Raji (cell line): ENCODE data around the gene NT5M.

Experiments
- POLR2A ChIP-seq: IDR thresholded peaks from 2 replicates; pipeline ENCODE4 v1.6.1; 2011; ENCODE audit warnings: low read depth, low read length, control low read depth; ENCODE audit not compliant: insufficient read depth

Gene NT5M

DNA sequence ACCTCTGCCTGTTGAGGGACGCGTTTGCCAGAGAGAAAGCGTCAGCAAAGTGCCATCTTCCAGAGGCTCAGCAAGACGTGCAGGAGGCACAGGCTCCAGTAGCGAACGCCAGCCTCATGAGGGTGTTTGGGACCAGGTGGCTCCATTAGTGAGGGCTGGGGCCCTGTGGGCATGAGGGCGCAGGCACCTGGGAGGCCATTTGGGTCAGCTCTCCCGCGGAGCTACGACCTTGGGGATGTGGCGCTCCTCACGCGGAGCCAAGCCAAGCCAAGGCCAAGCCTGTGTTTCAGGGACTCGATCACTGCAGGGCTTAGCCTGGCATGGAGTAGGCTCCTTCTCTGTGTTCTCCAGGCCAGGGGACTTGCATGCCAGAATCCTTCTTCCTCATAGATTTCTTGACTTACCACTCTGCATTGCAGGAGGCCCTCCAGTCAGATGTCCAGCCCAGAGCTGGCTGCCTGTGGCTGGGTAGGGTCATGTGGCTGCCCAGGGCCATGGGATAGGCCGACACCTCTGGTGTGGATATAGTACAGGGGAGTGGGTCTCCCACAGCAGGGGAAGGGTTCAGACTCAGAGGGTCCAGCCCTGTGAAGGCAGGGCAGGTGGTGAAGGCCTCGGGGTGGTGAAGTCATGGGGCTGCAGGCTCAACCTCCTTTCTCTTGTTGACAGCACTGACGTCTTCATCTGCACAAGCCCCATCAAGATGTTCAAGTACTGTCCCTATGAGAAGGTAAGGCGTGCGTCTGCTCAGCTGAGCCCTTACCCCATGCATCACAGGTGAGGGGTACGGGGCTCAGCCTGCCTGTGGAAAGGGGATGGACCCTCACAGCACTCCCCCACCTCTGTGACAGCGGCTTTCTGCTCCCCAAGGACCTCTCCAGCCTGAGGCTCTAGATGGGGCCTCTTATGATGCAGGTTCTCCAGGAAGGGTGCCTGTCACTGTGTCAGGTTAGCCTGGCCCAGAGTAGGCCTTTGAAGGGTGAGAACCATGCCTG is 19.6 kb downstream of the NT5M start:
- TF ChIP-seq POLR2A: no peak

DNA sequence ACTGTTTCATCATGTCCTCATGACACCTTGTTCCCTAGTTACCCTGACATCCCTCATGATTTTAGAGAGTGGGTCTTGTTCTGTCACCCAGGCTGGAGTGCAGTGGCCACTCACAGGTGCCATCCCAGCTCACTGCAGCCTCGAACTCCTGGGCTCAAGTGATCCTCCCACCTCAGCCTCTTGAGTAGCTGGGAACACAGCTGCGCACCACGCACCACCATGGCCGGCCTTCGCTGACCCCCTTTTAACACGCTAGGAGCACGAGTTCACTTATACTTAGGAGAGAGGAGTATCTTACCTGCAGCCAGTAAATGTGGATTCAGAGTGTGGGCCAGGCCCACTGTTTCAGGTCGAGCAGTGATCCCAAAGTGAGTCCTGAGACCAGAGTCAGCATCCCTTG is 21.4 kb downstream of the NT5M start:
- no peak for TF ChIP-seq POLR2A

DNA sequence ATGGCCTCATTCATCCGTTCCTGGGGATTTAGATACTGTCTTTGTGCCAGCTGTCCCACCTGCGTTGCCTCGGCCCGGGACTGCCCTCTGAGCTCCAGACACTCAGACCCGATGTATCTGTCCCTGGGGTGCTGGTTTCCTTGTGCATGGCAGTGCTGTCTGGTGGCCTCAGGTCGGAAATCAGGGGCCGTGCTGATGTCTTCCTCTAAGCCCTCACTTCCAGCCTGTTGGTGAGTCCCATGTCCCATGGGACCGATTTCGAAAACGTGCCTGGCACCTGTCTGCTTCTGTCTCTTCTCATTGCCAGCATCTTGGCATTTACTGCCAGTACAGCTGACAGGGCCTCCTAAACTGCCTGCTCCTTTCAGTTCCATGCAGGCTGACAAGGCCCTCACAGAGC is 22.1 kb downstream of the NT5M start:
- no peak for TF ChIP-seq POLR2A

DNA sequence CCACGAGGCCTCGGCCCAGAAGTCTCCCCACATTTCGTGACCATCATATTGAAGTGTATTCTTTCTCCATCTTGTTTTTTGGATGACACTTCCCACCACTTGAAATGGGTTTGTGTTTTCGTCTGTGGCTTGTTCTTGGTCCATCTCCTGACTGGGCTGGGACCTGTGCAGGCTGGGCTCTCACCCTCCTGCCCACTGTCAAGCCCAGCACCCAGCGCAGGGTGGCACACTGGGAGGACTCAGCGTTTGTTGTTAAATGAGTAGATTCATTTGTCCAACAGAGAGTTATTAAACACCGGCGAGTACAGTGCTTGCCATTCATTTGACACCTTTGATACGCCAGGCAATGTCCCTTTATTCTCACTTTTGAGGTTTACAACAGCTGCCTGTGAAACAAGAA is 22.6 kb downstream of the NT5M start:
- no peak for TF ChIP-seq POLR2A

DNA sequence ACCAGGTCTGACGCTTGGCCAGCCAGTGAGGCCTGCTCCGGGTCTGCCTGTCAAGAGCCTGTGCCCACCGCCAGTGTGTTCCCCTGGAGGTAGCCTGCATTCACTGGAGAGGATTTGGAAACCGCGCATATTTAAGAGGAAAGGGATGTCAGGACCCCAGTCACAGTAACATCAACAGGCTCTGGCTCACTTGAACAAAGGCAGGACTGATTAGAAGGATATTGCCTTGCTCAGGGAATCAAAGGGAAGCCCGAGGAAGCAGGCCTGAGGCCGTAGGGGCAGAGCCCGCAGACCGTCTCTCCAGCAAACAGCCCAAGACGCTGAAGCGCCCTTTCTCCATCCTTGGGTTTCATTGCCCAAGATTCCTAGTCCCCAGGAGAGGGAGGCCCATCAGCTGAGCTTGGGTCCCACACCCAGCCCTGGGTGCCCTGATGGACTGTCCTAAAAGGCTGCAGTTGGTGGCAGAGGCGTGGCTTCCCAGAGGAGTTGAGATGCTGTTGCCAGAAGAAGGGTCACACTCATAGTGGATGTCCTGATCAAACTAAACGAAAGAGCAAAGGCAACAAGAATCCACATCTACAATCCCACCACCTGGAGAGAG is 23.2 kb downstream of the NT5M start:
- no peak for TF ChIP-seq POLR2A

DNA sequence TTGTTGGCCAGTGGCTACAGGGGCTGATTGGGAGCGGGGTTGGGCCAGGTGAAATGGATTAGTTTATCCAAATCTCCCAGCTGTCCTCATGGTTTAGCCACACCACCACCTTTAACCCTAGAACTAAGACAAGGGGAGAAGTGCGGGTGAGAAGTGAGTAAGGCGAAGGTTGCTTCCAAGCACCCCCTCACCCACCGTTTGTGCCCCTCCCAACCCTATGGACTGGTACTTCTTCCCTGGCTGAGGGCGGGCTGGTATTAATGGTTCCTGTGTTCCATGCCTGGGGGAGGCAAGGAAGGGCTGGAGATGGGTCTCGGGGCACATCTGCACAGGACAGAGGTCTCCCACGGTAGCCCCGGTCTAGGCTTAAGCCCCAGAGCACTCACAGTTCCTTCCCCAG is 25.1 kb downstream of the NT5M start:
- TF ChIP-seq POLR2A: no peak

DNA sequence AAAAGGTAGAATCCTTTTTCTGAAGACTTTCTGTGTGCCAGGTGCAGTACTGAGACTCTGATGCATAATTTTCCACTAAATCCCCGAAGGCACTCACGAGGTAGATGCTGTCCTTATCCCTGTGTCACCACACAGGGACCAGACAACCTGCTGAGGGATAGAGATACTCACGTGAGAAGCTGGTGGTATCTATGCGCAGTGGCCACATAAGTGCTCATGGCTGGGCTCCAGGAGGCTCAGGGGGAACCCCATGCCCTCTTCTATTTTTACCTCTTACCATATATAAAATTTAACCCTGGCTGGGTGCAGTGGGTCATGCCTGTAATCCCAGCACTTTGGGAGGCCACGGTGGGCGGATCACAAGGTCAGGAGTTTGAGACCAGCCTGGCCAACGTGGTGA is 38.3 kb downstream of the NT5M start:
- no peak for TF ChIP-seq POLR2A

DNA sequence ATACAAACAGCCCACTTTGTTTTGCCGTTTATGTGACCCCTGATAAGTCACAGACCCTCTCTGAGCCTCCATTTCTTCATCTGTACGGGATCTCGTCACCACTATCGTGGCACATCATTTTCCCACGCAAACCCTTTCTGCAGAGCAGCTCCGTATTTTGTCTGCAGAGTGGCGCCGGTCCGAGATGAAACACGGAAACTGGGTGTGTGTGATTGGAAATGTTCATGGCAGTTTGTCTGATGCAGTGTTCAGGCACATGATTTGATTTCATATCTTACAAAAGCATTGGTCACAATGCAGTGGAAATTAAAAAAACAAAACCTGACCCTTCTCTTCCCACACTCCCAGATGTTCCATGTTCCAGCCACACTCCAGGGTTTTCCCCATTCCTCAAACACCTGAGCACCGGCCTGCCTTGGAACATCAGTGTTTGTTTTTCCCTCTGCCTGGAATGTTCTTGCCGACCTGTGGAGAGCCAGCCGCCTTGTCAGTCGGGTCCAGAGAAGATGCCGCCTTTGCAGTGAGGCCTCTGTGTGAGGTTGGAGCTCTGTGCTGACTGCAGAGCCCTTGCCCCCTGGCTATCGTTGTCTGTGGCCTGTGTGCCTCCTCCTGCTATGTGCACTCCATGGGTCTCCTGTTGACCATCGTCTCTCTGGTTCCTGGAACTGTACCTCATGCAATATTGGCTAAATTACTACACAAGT is 39.2 kb downstream of the NT5M start:
- no peak for TF ChIP-seq POLR2A

DNA sequence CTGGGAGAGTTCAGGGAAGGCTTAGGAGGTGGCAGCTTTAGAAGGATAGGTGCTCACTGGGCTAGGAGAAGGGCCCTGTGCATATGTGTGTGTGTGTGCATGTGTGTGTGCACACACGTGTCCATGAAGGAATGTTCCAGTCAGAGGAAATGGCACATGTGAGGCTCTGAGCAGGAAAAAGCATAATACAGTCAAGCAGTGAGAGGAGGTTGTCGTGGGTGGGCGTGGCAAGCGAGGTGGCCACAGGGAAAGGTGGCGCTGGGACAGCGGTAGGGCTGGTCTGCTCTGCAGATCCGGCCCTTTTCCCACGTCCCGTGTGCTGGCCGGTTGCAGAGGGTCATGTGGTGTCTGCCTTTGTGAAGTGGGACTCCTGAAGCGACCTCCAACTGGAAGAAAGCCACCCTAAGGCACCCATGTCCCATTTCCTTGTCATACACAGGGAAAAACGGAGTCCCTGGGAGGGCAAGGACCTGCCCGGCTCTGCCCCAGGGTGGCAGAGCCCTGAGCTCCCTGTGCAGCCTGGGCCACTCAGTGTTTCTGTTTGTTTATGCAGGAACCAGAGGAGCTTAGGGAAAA is 40.1 kb downstream of the NT5M start:
- no peak for TF ChIP-seq POLR2A

DNA sequence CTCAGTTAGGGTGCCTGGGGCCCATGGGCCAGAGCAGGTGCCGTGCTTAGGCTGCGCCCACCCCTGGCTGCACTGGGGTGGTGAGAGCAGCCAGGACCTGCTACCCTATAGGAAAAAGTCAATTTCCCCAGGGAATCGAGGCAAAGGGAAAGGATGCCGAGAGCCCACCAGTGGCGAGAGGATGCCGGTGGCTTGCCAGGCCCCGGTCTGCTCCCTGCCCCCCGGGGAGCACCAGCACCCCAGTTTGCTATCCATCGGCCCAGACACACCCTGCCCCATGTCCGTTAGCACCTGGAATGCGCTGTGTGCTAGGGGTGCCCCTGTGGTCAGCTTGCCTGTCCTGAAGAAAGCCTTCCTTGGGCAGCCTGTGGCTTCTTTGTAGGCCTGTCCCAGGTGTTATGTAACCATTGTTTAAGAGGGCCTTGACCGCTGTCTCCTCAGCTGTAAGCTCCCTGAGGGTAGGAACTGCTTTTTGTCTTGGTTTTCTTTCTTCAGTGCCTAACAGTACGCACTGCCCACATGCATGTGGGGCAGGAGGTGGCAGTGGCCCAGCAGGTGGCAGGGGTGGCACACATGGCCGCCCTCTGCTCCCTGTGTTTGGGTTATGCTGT is 40.8 kb downstream of the NT5M start:
- TF ChIP-seq POLR2A: no peak

DNA sequence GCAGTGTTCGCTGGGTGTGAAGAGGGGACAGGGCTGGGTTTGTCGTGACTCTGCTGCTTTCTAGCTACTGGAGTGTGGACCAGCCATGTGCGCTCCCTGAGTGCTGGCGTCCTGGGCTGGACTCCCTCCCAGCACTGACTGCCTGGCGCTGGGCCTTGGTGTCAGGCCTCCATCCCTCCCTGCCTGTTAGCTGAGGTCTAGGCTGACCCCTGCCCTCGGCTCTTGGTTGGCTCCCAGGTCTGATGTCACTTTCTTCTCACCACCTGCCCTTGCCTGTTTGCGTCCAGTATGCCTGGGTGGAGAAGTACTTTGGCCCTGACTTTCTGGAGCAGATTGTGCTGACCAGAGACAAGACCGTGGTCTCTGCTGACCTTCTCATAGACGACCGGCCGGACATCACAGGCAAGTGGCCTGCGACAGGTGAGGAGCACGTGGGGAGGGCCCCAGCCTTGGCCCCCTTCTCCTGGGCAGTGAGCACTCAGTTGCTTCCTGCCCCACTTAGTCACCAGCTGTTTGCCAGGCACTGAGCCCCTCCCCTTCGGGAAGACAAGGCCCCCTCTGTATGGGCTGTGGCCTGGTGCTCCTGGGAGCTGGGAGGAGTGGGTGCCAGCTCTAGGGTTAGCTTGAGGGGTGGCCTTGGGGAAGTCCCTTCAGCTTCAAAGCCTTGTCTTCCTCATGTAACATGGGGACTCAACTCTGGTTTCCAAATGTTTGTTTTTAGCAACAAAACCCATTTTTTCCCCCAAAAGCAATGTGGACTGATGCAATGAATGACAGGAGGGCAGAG is 41.5 kb downstream of the NT5M start:
- TF ChIP-seq POLR2A: no peak

DNA sequence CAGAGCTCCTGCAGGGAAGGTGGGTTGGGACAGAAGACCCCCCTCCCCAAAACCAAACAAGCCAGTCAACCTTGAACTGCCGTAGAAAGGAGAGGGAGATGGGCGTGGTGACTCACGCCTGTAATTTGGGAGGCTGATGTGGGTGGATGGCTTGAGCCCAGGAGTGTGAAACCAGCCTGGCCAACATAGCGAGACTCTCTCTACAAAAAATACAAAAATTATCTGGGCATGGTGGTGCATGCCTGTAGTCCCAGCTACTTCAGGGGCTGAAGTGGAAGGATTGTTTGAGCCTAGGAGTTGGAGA is 42.1 kb downstream of the NT5M start:
- TF ChIP-seq POLR2A: no peak

DNA sequence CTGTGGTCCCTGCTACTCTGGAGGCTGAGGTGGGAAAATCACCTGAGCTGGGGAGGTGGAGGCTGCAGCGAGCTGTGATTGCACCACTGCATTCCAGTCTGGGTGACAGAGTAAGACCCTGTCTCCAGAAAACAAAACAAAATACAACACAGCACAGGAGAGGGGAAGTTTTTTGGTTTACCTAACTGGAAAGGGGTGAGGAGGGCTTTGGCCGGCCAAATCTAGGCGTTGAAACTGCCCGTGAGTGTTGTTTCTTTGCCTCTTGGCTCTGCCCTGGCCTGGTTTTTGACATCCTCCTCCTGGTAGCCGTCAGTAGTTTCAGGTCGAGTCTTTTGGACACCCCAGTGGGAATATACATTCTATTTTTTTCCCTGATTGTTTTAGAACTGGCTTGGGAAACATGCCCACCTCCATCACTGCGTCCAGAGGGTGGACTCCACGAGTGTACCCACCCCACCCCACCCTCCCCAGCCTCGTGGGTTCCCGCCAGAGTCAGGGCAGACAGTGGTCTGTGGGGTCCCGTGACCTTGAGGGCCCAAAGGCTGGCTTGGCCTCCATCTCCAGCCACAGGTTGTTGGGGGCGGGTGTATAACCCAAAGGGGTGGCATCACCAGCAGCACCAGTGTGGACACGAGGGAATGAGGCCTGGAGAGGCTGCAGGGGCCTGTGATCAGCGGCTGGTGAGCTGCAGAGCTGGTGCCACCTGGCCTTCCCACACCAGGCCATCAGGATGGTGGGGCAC is 42.7 kb downstream of the NT5M start:
- TF ChIP-seq POLR2A: no peak

DNA sequence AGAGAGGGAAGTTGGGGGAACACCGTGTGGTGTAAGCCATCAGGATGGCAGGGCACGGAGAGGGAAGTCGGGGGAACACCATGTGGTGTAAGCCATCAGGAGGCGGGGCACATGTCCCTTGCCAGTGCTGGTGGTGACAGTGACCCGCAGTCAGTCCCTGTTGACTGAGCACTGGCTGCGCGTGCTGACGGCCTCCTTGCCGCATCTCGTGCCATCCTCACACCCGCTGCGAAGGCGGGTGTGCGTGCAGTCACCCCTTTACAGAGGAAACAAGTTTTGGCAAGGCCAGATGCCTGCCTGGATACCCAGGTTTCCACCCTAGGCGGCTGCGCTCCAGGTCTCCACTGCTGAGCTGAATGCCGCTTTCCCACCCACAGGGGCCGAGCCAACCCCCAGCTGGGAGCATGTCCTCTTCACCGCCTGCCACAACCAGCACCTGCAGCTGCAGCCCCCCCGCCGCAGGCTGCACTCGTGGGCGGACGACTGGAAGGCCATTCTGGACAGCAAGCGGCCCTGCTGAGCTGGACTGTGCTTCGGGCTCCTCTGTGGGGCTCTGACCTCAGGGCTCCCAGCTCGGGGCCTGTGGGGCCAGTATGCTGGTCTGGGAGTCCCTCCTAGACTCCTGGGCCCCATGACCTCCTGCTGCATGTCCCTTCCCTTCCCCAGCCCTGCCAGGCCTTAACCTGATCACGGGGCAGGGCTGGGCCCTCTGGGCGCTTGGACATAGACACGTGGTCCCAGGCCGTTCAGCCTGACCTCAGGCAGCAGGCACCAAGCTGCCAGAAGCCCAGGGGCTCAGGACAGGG is 43.5 kb downstream of the NT5M start:
- no peak for TF ChIP-seq POLR2A
